ENCODE data around the gene DCPS. TPM values are rescaled to one million over a fixed set of nuclear protein-coding genes. Genes with fewer than 3 reads are reported as not detected.

DCPS gene
- total RNA-seq, 1 experiment from 2014 or later = 34.8 TPM

- ChIA-PET POLR2A (interaction anchor here (0.5 kb wide), 1 partner anchor 502 kb away, joined by 4 read pairs; no protein-coding TSS in a partner anchor), CTCF (no interaction called here)
- Histone ChIP-seq H3K4me1 (ENCODE audit: control insufficient read depth, insufficient read depth, low read length) (peaks cover 27% of the 10 kb centered on the region), H3K9me3 (ENCODE audit: control insufficient read depth, insufficient read depth, low read depth, low read length) (no peaks in the 10 kb centered on the region), H3K36me3 (ENCODE audit: control insufficient read depth, insufficient read depth, low read length) (peaks cover 3% of the 10 kb centered on the region; the same call in 1 of the 2 replicates), H3K4me3 (ENCODE audit: low read depth in 2 of 2, low read length in 2 of 2) (no peak overlapping the region), H3K27ac (ENCODE audit: low read length) (peak overlapping the region; percentile 32; the same call in 1 of the 2 replicates), H3K27me3 (ENCODE audit: control insufficient read depth, insufficient read depth, low read length) (no peaks in the 10 kb centered on the region)
- intact Hi-C loops (cut with micrococcal nuclease; ENCODE audit: unreplicated experiment) (no loop called here), in situ Hi-C loops (cut with HindIII; ENCODE audit: low pct_unique_long_range_greater_than_20kb, low sequenced_read_pairs) (no loop called here)
- DNase-seq (ENCODE audit: low read depth, low spot score) = no peak
- no TSS peak for BruUV-seq (replicated peaks)
- no peak for ATAC-seq
- TF ChIP-seq SIN3A (IDR thresholded peaks at IDR 0.05; ENCODE audit: borderline replicate concordance, insufficient read depth, low read depth, low read length) (no peak), TCF7L2 (IDR thresholded peaks at IDR 0.05; ENCODE audit: low read depth, low read length) (no peak), POLR2AphosphoS5 (IDR thresholded peaks at IDR 0.05; ENCODE audit: low read depth, low read length) (no peak), CTCF (IDR thresholded peaks at IDR 0.05) (no peak)
- TF ChIP-seq, protein P1, sequence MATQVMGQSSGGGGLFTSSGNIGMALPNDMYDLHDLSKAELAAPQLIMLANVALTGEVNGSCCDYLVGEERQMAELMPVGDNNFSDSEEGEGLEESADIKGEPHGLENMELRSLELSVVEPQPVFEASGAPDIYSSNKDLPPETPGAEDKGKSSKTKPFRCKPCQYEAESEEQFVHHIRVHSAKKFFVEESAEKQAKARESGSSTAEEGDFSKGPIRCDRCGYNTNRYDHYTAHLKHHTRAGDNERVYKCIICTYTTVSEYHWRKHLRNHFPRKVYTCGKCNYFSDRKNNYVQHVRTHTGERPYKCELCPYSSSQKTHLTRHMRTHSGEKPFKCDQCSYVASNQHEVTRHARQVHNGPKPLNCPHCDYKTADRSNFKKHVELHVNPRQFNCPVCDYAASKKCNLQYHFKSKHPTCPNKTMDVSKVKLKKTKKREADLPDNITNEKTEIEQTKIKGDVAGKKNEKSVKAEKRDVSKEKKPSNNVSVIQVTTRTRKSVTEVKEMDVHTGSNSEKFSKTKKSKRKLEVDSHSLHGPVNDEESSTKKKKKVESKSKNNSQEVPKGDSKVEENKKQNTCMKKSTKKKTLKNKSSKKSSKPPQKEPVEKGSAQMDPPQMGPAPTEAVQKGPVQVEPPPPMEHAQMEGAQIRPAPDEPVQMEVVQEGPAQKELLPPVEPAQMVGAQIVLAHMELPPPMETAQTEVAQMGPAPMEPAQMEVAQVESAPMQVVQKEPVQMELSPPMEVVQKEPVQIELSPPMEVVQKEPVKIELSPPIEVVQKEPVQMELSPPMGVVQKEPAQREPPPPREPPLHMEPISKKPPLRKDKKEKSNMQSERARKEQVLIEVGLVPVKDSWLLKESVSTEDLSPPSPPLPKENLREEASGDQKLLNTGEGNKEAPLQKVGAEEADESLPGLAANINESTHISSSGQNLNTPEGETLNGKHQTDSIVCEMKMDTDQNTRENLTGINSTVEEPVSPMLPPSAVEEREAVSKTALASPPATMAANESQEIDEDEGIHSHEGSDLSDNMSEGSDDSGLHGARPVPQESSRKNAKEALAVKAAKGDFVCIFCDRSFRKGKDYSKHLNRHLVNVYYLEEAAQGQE (IDR thresholded peaks at IDR 0.05; ENCODE audit: insufficient read depth in 1 of 2, low read depth in 2 of 2, low read length in 1 of 2) = no peak
Observed at GRCh38 chr11:126352163-126352562, 48.3 kb downstream of the DCPS start.

DNA sequence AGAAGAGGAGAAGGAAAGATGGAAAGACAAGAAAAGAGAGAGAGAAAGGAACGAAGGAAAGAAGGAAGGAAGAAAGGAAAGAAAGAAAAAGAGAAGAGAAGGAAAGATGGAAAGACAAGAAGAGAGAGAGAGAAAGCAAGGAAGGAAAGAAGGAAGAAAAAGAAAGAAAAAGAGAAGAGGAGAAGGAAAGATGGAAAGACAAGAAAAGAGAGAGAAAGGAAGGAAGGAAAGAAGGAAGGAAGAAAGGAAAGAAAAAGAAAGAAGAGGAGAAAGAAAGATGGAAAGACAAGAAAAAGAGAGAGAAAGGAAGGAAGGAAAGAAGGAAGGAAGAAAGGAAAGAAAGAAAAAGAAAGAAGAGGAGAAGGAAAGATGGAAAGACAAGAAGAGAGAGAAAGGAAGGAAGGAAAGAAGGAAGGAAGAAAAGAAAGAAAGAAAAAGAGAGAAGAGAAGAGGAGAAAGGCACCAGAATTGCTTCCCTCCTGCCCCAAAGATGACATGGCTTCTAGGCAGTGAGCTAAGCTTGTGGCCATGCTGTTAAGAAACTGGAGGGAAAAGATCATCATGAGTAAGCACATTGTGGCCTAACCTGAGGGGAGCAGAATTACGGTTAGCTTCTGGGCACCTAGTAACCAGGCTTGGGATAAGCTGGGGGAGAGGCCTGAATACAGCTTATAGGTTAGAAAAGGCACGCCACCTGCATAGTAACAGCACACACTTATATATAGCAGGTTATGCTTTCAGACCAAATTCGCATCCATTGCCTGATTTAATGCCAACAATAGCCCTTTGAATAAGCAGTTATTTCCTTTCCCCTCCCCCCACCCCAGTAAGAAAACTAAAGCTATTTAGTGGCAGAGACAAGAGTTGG, 49.3 kb downstream of the DCPS start:
- intact Hi-C loops (cut with micrococcal nuclease; ENCODE audit: unreplicated experiment) = no loop called here
- BruUV-seq (replicated peaks) = no TSS peak
- H3K27ac ChIP-seq (ENCODE audit: low read length) = peak overlapping the region; percentile 73
- ChIA-PET CTCF (interaction anchor here (1.1 kb wide), 1 partner anchor 43 kb away, joined by 3 read pairs; no protein-coding TSS in a partner anchor), POLR2A (interaction anchor here (0.6 kb wide), 1 partner anchor 37 kb away, joined by 6 read pairs; no protein-coding TSS in a partner anchor)
- in situ Hi-C loops (cut with HindIII; ENCODE audit: low pct_unique_long_range_greater_than_20kb, low sequenced_read_pairs) = no loop called here
- DNase-seq (ENCODE audit: low read depth, low spot score) (no peak), ATAC-seq (peak; percentile 6; the same call in 1 of the 2 replicates)
- H3K27me3 ChIP-seq (ENCODE audit: control insufficient read depth, insufficient read depth, low read length) = no peaks in the 10 kb centered on the region
- no peaks in the 10 kb centered on the region for H3K9me3 ChIP-seq (ENCODE audit: control insufficient read depth, insufficient read depth, low read depth, low read length)
- H3K4me1 ChIP-seq (ENCODE audit: control insufficient read depth, insufficient read depth, low read length) = peaks cover 36% of the 10 kb centered on the region
- peak overlapping the region; percentile 3 to 31; a peak in 3 of 4 replicates for H3K4me3 ChIP-seq (ENCODE audit: low read depth in 2 of 2, low read length in 2 of 2)
- H3K36me3 ChIP-seq (ENCODE audit: control insufficient read depth, insufficient read depth, low read length) = peaks cover 3% of the 10 kb centered on the region; the same call in 1 of the 2 replicates
- TF ChIP-seq, protein P1 (IDR thresholded peaks at IDR 0.05; ENCODE audit: insufficient read depth in 1 of 2, low read depth in 2 of 2, low read length in 1 of 2) = no peak
- TF ChIP-seq SIN3A (IDR thresholded peaks at IDR 0.05; ENCODE audit: borderline replicate concordance, insufficient read depth, low read depth, low read length) = no peak
- no peak for TF ChIP-seq TCF7L2 (IDR thresholded peaks at IDR 0.05; ENCODE audit: low read depth, low read length)
- no peak for TF ChIP-seq POLR2AphosphoS5 (IDR thresholded peaks at IDR 0.05; ENCODE audit: low read depth, low read length)
- TF ChIP-seq CTCF (IDR thresholded peaks at IDR 0.05) = no peak
